Osteocyte (in vitro differentiated cells): ENCODE results near the gene TGM2. TPM values are rescaled to one million over a fixed set of nuclear protein-coding genes. Genes with fewer than 3 reads are reported as not detected.

Source experiments
- DNase-seq: peaks from one replicate; pipeline ENCODE4 v3.0.0; 2021; ENCODE audit warnings: mixed read lengths; ENCODE audit not compliant: unreplicated experiment; ENCODE audit errors: extremely low spot score
- H3K27ac Mint-ChIP-seq: one replicate; pipeline ENCODE4 v1.8.0; 2021; ENCODE audit warnings: mild to moderate bottlenecking, mixed read lengths; ENCODE audit not compliant: unreplicated experiment
- H3K27me3 Mint-ChIP-seq: one replicate; pipeline ENCODE4 v1.8.0; 2021; ENCODE audit warnings: mixed read lengths; ENCODE audit not compliant: unreplicated experiment
- H3K36me3 Mint-ChIP-seq: one replicate; pipeline ENCODE4 v1.8.0; 2021; ENCODE audit warnings: mixed read lengths; ENCODE audit not compliant: unreplicated experiment
- H3K4me1 Mint-ChIP-seq: one replicate; pipeline ENCODE4 v1.8.0; 2021; ENCODE audit warnings: mixed read lengths; ENCODE audit not compliant: unreplicated experiment
- H3K4me3 Mint-ChIP-seq: one replicate; pipeline ENCODE4 v1.8.0; 2021; ENCODE audit warnings: mild to moderate bottlenecking, moderate library complexity, mixed read lengths; ENCODE audit not compliant: unreplicated experiment
- H3K9me3 Mint-ChIP-seq: one replicate; pipeline ENCODE4 v1.8.0; 2021; ENCODE audit warnings: mixed read lengths; ENCODE audit not compliant: unreplicated experiment
- total RNA-seq: library from RNA; stranded (reverse); gene quantifications from 2 replicates; pipeline ENCODE4 v1.2.1, GENCODE V29; 2021
- TF ChIP-seq, protein P1 (sequence below): fragments of 200-600 bp; sonication (generic); IDR thresholded peaks from 2 replicates; pipeline ENCODE4 v1.5.0; 2021; ENCODE audit warnings: antibody characterized with exemption, mild to moderate bottlenecking, moderate library complexity

TGM2 gene
- total RNA-seq, 1 donor from 2014 or later: 29.2 TPM

DNA sequence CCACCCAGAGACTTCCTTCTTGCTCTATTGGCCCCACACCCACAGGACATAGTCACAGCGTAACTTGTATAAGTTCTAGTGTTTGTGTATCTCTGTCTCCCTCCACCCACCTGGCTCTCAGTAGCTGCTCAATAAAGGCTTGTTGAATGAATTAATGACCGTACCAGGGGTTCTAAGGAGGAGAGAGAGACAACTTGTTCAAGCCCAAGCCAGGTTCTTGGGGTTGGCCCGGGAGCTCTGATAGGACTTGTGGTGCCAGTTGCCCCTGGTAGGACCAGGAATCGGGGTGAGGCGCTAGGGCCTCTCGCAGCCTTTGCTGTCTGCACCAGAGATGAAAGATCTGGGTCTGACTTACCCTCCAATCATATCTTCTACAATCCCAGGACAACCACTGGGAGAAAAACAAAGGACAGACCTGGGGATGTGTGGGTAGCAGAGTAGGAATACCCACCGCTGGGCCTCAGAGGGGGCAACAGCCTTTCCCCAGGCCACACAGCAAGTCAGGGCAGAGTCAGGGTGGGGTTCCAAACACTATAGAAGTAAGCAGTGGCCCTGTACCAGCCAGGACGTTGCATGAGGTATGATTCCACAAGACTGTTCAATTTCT, 5.3 kb upstream of the TGM2 start:
- Mint-ChIP-seq H3K27ac (peak overlapping the region; percentile 97), H3K4me1 (peaks cover 92% of the 10 kb centered on the region), H3K4me3 (no peak overlapping the region), H3K9me3 (no peaks in the 10 kb centered on the region), H3K36me3 (no peaks in the 10 kb centered on the region), H3K27me3 (no peaks in the 10 kb centered on the region)
- no peak for DNase-seq
- TF ChIP-seq, protein P1, sequence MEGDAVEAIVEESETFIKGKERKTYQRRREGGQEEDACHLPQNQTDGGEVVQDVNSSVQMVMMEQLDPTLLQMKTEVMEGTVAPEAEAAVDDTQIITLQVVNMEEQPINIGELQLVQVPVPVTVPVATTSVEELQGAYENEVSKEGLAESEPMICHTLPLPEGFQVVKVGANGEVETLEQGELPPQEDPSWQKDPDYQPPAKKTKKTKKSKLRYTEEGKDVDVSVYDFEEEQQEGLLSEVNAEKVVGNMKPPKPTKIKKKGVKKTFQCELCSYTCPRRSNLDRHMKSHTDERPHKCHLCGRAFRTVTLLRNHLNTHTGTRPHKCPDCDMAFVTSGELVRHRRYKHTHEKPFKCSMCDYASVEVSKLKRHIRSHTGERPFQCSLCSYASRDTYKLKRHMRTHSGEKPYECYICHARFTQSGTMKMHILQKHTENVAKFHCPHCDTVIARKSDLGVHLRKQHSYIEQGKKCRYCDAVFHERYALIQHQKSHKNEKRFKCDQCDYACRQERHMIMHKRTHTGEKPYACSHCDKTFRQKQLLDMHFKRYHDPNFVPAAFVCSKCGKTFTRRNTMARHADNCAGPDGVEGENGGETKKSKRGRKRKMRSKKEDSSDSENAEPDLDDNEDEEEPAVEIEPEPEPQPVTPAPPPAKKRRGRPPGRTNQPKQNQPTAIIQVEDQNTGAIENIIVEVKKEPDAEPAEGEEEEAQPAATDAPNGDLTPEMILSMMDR: no peak

GRCh38 chr20:38169636-38170193, 4.6 kb upstream of the TGM2 start:
- TF ChIP-seq, protein P1: no peak
- Mint-ChIP-seq H3K36me3 (no peaks in the 10 kb centered on the region), H3K27ac (peak overlapping the region; percentile 97), H3K27me3 (no peaks in the 10 kb centered on the region), H3K9me3 (no peaks in the 10 kb centered on the region), H3K4me1 (peaks cover 86% of the 10 kb centered on the region), H3K4me3 (no peak overlapping the region)
- no peak for DNase-seq

DNA sequence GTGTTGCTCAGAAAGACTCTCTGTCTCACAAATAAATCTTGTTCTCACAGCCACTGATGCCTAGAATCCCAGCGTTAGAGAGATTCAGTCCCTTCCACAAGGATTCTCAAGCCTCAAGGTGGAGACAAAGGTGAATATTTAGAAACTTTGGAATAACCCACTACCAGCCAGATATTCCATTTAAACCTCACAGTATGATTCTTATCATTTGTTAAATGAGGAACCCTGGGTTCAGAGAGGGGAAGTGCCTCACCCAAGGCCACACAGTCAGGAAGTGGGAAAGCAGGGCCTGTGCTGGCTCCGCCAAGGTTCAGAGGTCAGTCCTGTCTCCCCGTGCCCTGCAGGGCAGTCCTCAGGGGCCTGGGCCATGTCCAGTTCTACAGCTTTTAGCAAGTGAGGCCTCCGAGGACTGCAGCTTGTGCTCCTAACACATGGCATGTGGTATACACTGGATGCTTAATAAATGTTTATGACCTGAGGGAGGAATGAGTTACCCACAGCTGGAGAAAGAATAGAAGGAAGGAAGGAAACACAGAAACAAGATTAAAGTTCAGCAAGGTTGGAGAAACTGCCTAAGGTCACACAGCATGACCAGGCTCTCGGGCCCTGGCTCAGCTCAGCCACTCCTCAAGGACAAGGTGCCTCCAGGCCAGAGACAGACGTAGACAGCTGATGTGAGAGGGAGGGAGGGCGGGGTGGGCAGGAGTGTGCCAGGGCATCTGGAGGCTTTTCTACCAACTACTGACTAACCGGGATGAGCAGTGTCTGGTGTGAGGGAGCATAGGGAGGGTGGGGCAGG, 3.9 kb upstream of the TGM2 start:
- peaks cover 81% of the 10 kb centered on the region for H3K4me1 Mint-ChIP-seq
- peak overlapping the region; percentile 39 for H3K27ac Mint-ChIP-seq
- H3K9me3 Mint-ChIP-seq: no peaks in the 10 kb centered on the region
- H3K4me3 Mint-ChIP-seq: no peak overlapping the region
- TF ChIP-seq, protein P1: no peak
- DNase-seq: no peak
- H3K36me3 Mint-ChIP-seq: no peaks in the 10 kb centered on the region
- no peaks in the 10 kb centered on the region for H3K27me3 Mint-ChIP-seq

- TF ChIP-seq, protein P1: no peak
- Mint-ChIP-seq H3K4me3 (no peak overlapping the region), H3K27me3 (no peaks in the 10 kb centered on the region), H3K36me3 (no peaks in the 10 kb centered on the region), H3K27ac (peak overlapping the region; percentile 60), H3K9me3 (no peaks in the 10 kb centered on the region), H3K4me1 (peaks cover 73% of the 10 kb centered on the region)
- DNase-seq: no peak
Observed at GRCh38 chr20:38167851-38168760, 3.0 kb upstream of the TGM2 start.
